Psoas muscle (tissue), 8 donors: Measurements from ENCODE around the gene B3GAT2. TPM values are rescaled to one million over a fixed set of nuclear protein-coding genes. Genes with fewer than 3 reads are reported as not detected.

Experiments
- ATAC-seq, 4 donors: fragments of 200-7000 bp; cut with Tn5 transposase; one replicate each; pipeline ENCODE4 v1.9.1; 2020; ENCODE audit warnings: moderate library complexity in 3 of 4, mild to moderate bottlenecking in 2 of 4
- DNase-seq, 2 donors: peaks; one replicate each; pipeline ENCODE4 v3.0.0-alpha.2; 2020
- H3K27ac ChIP-seq: fragments of 200-600 bp; one replicate; pipeline ENCODE4 v1.8.0; 2022
- H3K27me3 ChIP-seq, 3 donors: fragments of 200-600 bp in 1 of 3; one replicate each; pipeline versions ENCODE4 v1.6.1 to v1.8.0; 2013 to 2022; ENCODE audit warnings: low read length in 2 of 3, mild to moderate bottlenecking in 2 of 3, moderate library complexity in 1 of 3; ENCODE audit not compliant: insufficient read depth in 3 of 3
- H3K36me3 ChIP-seq, 2 donors: fragments of 200-600 bp in 1 of 2; one replicate each; pipeline versions ENCODE4 v1.6.1 to v1.8.0; 2013 to 2022; ENCODE audit warnings: low read depth in 1 of 2, mild to moderate bottlenecking in 1 of 2, moderate library complexity in 1 of 2; ENCODE audit not compliant: insufficient read depth in 1 of 2
- H3K4me1 ChIP-seq: fragments of 200-600 bp; one replicate; pipeline ENCODE4 v1.8.0; 2022
- H3K4me3 ChIP-seq: fragments of 200-600 bp; one replicate; pipeline ENCODE4 v1.8.0; 2022; ENCODE audit warnings: mild to moderate bottlenecking
- H3K9me3 ChIP-seq: fragments of 200-600 bp; one replicate; pipeline ENCODE4 v1.8.0; 2022
- CTCF ChIP-seq: fragments of 200-600 bp; IDR thresholded peaks from one replicate; pipeline ENCODE4 v1.8.0; 2022; ENCODE audit warnings: antibody characterized with exemption
- WGBS, 3 donors: extraction: QIAGEN DNeasy Blood & Tissue Kit; methylation state at CpG; one replicate each; pipeline versions ENCODE4 v1.1.6 to v1.1.7; 2013; 5-methylcytosine and 5-hydroxymethylcytosine counted together
- intact Hi-C, 2 donors: fragments of 100-400 bp; cut with DNase I; formaldehyde crosslinking; loops; one replicate each; pipeline versions ENCODE4 v1.11.0 to v1.14.2; 2022
- polyA plus RNA-seq, 3 donors: library from polyadenylated mRNA; stranded (reverse); fragments of 200-250 nt; gene quantifications; one replicate each; pipeline ENCODE4 v1.2.3, GENCODE V29; 2013
- total RNA-seq, 4 donors: library from RNA; stranded (reverse); fragmentation: NEBNext Ultra II Directional in 2 of 4; extraction: Animal tissue kit (Norgen Biotek cat#: 25700) in 2 of 4; gene quantifications; one replicate each; pipeline versions ENCODE4 v1.2.1 to v1.2.4, GENCODE V29; 2021 to 2023
- donor health status: healthy with polysubstance abuse.
- donor health status: DM: no; HTN: no; CAD: no; lungs with moderate emphysema.
- donor health status: Bipolar disorder and iron deficiency.
- donor health status: healthy.
- donor health status: DM: yes; HTN: yes; CAD: no.
- donor health status: DM: no; HTN: no; CAD: no.
- donor health status: DM: no; HTN: no; CAD: no.
- donor health status: DM: yes; HTN: yes; CAD: no.

Gene B3GAT2
- total and polyA plus RNA-seq, 7 donors, result 0.04 to 0.14 (median 0.04) TPM; not detected in 4

- H3K27ac ChIP-seq, result no peak overlapping the region
- H3K27me3 ChIP-seq, result no peaks in the 10 kb centered on the region
- DNase-seq (no peak), ATAC-seq (no peak)
- no peaks in the 10 kb centered on the region for H3K4me1 ChIP-seq
- H3K9me3 ChIP-seq, result no peaks in the 10 kb centered on the region
- WGBS, 3 donors, result 92 to 97% (median 94%) methylated on average over 3 of the region's 3 CpGs
- intact Hi-C loops, result no loop called here
- no peak overlapping the region for H3K4me3 ChIP-seq
- TF ChIP-seq CTCF, result no peak
- H3K36me3 ChIP-seq, result no peaks in the 10 kb centered on the region
Measured at GRCh38 chr6:70973604-70974003, 16.7 kb upstream of the B3GAT2 start.

GRCh38 chr6:70967049-70967448 lies 10.2 kb upstream of the B3GAT2 start:
- DNase-seq (no peak), ATAC-seq (no peak)
- intact Hi-C loops, result no loop called here
- H3K27ac ChIP-seq, result no peak overlapping the region
- H3K4me1 ChIP-seq, result no peaks in the 10 kb centered on the region
- no peaks in the 10 kb centered on the region for H3K9me3 ChIP-seq
- WGBS, 3 donors, result 92 to 94% (median 93%) methylated on average over 3 of the region's 3 CpGs
- H3K36me3 ChIP-seq, result no peaks in the 10 kb centered on the region
- no peak for TF ChIP-seq CTCF
- no peak overlapping the region for H3K4me3 ChIP-seq
- no peaks in the 10 kb centered on the region for H3K27me3 ChIP-seq

- 4 to 7% (median 6%) methylated on average over 19 of the region's 19 CpGs for WGBS, 3 donors
- peak overlapping the region; percentile 72 for H3K4me3 ChIP-seq
- DNase-seq (no peak), ATAC-seq (no peak)
- H3K9me3 ChIP-seq, result no peaks in the 10 kb centered on the region
- no peaks in the 10 kb centered on the region for H3K36me3 ChIP-seq
- intact Hi-C loops, result loop anchor here in 1 of 2 donors (5.0 to 10.0 kb wide), 3 partner anchors 250 to 435 kb away; no protein-coding TSS in a partner anchor
- no peak for TF ChIP-seq CTCF
- H3K4me1 ChIP-seq, result no peaks in the 10 kb centered on the region
- no peak overlapping the region for H3K27ac ChIP-seq
- peaks cover 0 to 44% (median 13%) of the 10 kb centered on the region in 3 donors for H3K27me3 ChIP-seq
Measured at GRCh38 chr6:70957284-70957617, 391 bp upstream of the B3GAT2 start.

GRCh38 chr6:70956191-70956450 lies 739 bp downstream of the B3GAT2 start:
- DNase-seq (no peak), ATAC-seq (peak in 2 of 4 donors; percentile 12 to 26)
- H3K4me3 ChIP-seq, result peak overlapping the region; percentile 72
- peaks cover 0 to 44% (median 13%) of the 10 kb centered on the region in 3 donors for H3K27me3 ChIP-seq
- 0 to 1% (median 1%) methylated on average over 23 to 27 of the region's 27 CpGs for WGBS, 3 donors
- H3K4me1 ChIP-seq, result no peaks in the 10 kb centered on the region
- no peaks in the 10 kb centered on the region for H3K9me3 ChIP-seq
- no peak overlapping the region for H3K27ac ChIP-seq
- no peak for TF ChIP-seq CTCF
- intact Hi-C loops, result loop anchor here in 1 of 2 donors (5.0 to 10.0 kb wide), 3 partner anchors 249 to 434 kb away; no protein-coding TSS in a partner anchor
- no peaks in the 10 kb centered on the region for H3K36me3 ChIP-seq

GRCh38 chr6:70955441-70956190 lies 1.2 kb downstream of the B3GAT2 start:
- DNase-seq (peak; percentile 84 to 90), ATAC-seq (peak; percentile 95 to 98 (median 97))
- Histone ChIP-seq H3K27ac (no peak overlapping the region), H3K4me1 (no peaks in the 10 kb centered on the region), H3K36me3 (no peaks in the 10 kb centered on the region), H3K4me3 (peak overlapping the region; percentile 72), H3K9me3 (no peaks in the 10 kb centered on the region), H3K27me3 (peaks cover 0 to 44% (median 13%) of the 10 kb centered on the region in 3 donors)
- intact Hi-C loops, result loop anchor here in 1 of 2 donors (5.0 to 10.0 kb wide), 3 partner anchors 248 to 433 kb away; no protein-coding TSS in a partner anchor
- TF ChIP-seq CTCF, result peak; percentile 88
- 0 to 1% (median 1%) methylated on average over 58 to 65 of the region's 65 CpGs for WGBS, 3 donors
